Glomerular visceral epithelial cell (primary cell): ENCODE results near the gene TCIRG1.

Experiments used
- DNase-seq: peaks from one replicate; pipeline ENCODE4 v3.0.0-alpha.2; 2016; ENCODE audit errors: extremely low spot score

The TCIRG1 gene

GRCh38 chr11:68006606-68007166 lies 32.1 kb upstream of the TCIRG1 start:
- no peak for DNase-seq

DNA sequence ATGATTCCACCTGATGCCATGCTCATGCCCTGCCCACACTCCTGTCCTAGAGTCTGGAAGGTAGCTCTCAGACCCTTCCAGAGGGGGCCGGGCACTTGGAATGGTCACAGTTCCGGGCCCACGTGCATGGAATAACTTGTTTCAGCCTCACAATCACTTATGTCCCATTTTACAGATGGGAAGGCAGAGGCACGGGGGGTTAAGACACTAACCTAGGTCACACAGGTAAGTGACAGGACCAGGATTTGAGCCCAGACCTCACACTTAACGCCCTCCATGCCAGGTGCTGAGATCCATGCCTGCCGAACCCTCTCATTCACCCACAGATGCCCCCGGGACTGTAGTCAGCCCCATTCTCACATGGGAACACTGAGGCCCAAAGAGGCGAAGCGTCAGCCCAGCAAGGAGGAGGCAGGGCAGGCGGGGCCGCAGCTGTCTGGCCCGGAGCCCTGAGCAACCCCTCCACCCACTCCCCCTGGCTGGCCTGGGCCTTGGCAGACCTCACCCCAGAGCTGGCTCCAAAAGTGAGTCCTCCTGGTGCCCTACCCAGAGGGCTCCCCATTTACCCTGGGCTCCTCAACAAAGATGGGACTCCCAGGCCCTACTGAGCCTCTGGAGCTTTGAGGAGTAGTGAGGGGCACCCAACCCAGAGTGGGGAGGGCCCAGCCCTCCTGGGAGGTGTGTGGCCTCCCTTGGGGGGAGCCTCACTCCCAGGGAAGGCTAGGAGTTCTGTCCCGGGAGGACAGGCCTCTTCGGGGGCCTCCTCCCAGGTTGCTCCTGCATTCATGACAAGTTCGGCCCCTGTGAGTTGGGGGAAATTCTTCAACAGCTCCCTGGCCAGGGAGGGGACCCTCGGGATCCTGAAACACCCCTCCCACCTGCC lies 31.1 kb upstream of the TCIRG1 start:
- no peak for DNase-seq

DNA sequence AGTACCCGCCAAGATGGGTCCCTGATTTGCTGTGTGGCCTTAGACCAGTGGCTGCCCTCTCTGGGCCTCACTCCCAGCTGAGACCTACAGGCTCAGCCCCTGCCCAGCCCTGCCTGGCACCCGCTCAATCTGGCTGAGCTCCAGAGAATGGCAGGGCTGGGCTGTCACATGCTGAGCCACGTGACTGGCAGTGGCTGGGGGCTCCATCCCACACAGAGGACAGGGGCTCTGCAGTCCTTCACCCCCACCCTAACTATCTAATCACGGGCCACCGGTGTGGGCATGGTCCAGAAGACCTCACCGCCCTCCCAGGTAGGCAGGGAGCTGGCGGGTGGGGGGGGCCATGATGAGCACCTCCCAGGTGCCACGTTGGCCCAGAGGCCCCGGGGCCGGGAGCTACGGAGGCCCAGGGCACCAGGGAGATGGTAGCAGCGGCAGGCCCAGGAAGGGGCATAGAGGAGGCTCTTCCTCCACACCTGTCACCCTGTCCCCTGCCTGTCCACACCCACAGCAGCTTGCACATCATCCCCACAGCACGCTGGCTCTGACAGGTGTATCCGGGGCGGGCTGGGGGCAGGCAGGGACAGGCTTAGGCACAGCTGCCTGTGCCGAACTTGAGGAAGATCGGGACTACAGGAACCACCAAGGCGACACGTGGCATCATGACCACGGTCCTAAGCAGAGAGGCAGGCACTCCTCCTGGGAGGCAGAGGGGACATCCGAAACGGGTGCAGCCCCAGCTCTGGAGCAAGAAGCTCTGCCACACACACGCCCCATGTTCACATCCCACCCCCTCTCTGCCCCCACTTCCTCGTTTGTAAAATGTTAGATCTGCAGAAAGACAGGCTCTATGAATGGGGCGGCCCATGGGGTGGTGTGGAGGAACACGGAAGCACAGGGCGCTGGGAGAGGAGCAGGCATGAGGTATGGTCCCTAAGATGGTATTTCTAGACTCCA lies 30.2 kb upstream of the TCIRG1 start:
- no peak for DNase-seq

DNA sequence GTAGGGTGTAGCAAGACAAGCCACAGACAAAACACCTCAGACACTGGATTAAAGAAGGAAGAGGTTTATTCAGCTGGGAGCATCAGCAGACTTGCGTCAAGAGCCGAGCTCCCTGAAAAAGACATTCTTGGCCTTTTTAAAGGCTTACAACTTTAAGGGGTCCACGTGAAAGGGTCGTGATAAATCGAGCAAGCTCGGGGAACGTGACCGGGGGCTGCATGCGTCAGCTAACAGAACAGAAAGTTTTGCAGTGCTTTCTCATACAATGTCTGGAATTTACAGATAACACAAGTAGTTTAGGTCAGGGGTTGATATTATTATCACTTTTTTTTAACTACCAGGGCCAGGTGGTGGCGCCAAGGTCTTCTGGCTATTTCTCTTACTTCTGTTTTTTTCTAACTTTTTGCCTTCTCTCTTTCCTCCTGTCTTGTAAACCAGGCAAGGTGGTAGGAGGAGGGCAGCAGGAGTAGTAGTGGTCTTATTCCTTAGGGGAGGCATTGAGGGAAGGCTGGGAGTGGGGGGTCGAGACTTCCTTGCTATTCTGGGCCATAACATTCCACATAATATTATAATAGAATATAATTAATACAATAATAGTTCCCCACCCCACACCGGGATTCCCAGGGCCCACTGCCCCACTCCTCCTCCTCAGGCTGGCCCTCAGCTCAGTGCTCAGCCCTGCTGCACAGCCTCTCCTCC lies 29.3 kb upstream of the TCIRG1 start:
- DNase-seq = peak; percentile 52

GRCh38 chr11:68010090-68011041 lies 28.5 kb upstream of the TCIRG1 start, which contains the start of gene ALDH3B1:
ALDH3B1 (plus strand) TSS chr11:68010327; CDS start chr11:68015298, 4,971 bp downstream.
- DNase-seq = peak; percentile 91

GRCh38 chr11:68011051-68011943 lies 27.5 kb upstream of the TCIRG1 start:
- DNase-seq = no peak

GRCh38 chr11:68012044-68012842 lies 26.6 kb upstream of the TCIRG1 start:
- peak; percentile 39 for DNase-seq

GRCh38 chr11:68012843-68013610 lies 25.8 kb upstream of the TCIRG1 start:
- DNase-seq = peak; percentile 97

DNA sequence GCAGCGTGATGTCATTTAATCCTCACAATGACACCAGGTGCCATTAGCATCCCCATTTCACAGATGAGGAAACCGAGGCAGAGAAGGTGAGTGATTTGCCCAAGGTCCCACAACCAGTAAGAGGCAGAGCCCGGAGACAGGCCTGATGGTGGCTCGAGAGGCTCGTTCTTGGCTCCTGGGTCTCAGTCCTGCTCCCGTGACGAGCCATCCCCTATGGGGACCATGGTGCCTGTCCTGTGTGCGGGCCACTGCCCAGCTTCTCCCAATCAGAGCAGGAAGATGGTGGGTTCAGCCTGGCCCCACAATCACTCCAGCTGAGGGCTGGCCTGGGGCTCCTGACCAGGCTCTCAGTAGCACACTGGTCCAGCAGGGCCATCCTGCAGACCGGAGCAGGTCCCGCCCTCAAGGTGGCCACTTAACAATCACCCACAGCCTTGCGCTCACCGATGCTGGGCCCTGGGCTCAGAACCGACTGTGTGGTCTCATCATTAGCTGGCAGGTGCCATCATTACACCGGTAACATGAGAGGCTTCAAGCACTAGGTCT lies 25.1 kb upstream of the TCIRG1 start:
- no peak for DNase-seq

- peak; percentile 88 for DNase-seq
Measured at GRCh38 chr11:68014157-68014946, 24.5 kb upstream of the TCIRG1 start.

GRCh38 chr11:68014947-68015447 lies 23.8 kb upstream of the TCIRG1 start:
- DNase-seq = no peak

GRCh38 chr11:68015467-68015866 lies 23.4 kb upstream of the TCIRG1 start:
- no peak for DNase-seq

DNA sequence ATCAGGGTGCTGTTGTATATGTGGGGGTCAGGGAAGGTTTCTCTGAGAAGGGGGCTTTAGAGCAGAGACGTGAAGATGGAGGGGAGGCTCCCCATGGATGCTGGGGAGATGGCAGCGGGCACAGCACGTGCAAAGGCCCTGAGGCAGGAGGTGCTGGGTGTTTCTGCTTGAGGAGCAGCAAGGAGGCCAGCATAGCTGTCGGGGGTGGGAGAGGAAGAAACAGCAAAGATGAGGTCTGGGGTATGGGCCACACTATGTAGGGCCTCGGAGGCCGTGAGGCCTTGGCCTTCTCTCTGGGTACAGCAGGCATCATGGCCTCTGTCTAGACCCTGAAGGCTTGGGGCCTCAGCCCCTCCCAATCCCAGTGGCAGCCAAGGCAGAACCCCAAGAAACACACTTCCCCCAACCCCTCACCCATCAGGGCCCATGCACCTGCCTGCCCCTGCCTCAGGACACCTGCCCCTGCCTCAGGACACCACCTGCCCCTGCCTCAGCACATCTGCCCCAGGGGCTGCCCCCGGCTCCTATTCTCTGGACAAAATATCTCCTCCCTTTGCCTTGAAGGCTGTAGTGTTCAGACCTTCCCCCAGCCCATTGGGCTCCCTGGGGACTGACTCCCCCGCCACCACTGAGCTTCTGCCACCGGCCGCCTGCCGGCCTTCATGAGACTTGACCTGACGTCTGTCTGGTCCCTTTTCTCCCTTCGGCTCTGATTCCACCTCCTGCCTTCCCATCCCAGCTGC lies 22.5 kb upstream of the TCIRG1 start:
- no peak for DNase-seq

- no peak for DNase-seq
Measured at GRCh38 chr11:68016904-68017817, 21.7 kb upstream of the TCIRG1 start.
